Lung (tissue), 16 donors: ENCODE results near the gene GPI. TPM values are rescaled to one million over a fixed set of nuclear protein-coding genes. Genes with fewer than 3 reads are reported as not detected.

Experiments
- ATAC-seq: fragments of 200-7000 bp; cut with Tn5 transposase; one replicate; pipeline ENCODE4 v1.9.1; 2020; ENCODE audit warnings: moderate number of reproducible peaks; ENCODE audit not compliant: insufficient read depth, low FRiP score
- DNase-seq, 3 donors: peaks; one replicate each; pipeline ENCODE4 v3.0.0-alpha.2; 2013 to 2017
- H3K27ac ChIP-seq, 2 donors: one replicate each; pipeline ENCODE4 v1.5.1; 2013; ENCODE audit warnings: mild to moderate bottlenecking in 2 of 2, moderate library complexity in 2 of 2, control low read depth in 1 of 2, inconsistent platforms in 1 of 2, low read depth in 1 of 2, low read length in 1 of 2
- H3K27me3 ChIP-seq, 3 donors: one replicate each; pipeline ENCODE4 v1.5.1; 2013; ENCODE audit warnings: low read length in 2 of 3; ENCODE audit not compliant: control insufficient read depth in 3 of 3, insufficient read depth in 3 of 3
- H3K36me3 ChIP-seq, 4 donors: one replicate each; pipeline ENCODE4 v1.5.1; 2013; ENCODE audit warnings: low read length in 4 of 4, mild to moderate bottlenecking in 1 of 4, moderate library complexity in 1 of 4; ENCODE audit not compliant: control insufficient read depth in 4 of 4, insufficient read depth in 4 of 4
- H3K4me1 ChIP-seq, 5 donors: one replicate each; pipeline ENCODE4 v1.5.1; 2013; ENCODE audit warnings: low read length in 5 of 5, mild to moderate bottlenecking in 2 of 5, moderate library complexity in 1 of 5; ENCODE audit not compliant: control insufficient read depth in 5 of 5, insufficient read depth in 5 of 5
- H3K4me3 ChIP-seq: one replicate; pipeline ENCODE4 v1.5.1; 2013; ENCODE audit warnings: mild to moderate bottlenecking, control low read depth, moderate library complexity
- H3K9ac ChIP-seq, 2 donors: one replicate each; pipeline ENCODE4 v1.5.1; 2013; ENCODE audit warnings: low read length in 2 of 2, control low read depth in 1 of 2; ENCODE audit not compliant: insufficient read depth in 1 of 2
- H3K9me3 ChIP-seq, 4 donors: one replicate each; pipeline ENCODE4 v1.5.1; 2013; ENCODE audit warnings: low read length in 3 of 4, mild to moderate bottlenecking in 1 of 4, moderate library complexity in 1 of 4; ENCODE audit not compliant: control insufficient read depth in 4 of 4, insufficient read depth in 3 of 4
- WGBS, 2 donors: extraction: QIAGEN DNeasy Blood & Tissue Kit; methylation state at CpG; one replicate each; pipeline ENCODE4 v1.1.7; 2013; 5-methylcytosine and 5-hydroxymethylcytosine counted together
- long read RNA-seq, 5 donors: transcript quantifications; one replicate each; lab custom pipeline, GENCODE V29; 2026
- polyA plus RNA-seq, 2 donors: library from polyadenylated mRNA; stranded (reverse); fragments of 200-250 nt; gene quantifications; one replicate each; pipeline ENCODE4 v1.2.1, GENCODE V29; 2013
- total RNA-seq, 2 donors: library from RNA; depleted of rRNA in 1 of 2; stranded (reverse); fragments of >200 nt in 1 of 2; gene quantifications; one replicate each; pipeline ENCODE4 v1.2.1, GENCODE V29; 2014 to 2021
- TF ChIP-seq, protein P1 (sequence below): IDR thresholded peaks from 2 replicates; pipeline ENCODE4 v1.5.1; 2012; ENCODE audit warnings: mild to moderate bottlenecking; ENCODE audit errors: control extremely low read depth, extremely low read depth
- donor health status: control.
- donor health status: control.
- donor health status: Bipolar disorder and iron deficiency.
- donor health status: healthy.
- donor health status: DM: yes; HTN: yes; CAD: no.

GPI gene
- total RNA-seq (100 to 1,000 TPM in 1 of 2 donors, 10 to 100 TPM in 1; 91.3 to 225 TPM), polyA plus RNA-seq (100 to 1,000 TPM in 1 of 2 donors, 10 to 100 TPM in 1; 79.8 to 151 TPM)
- long read RNA-seq, donor 1, full-length matches to known transcripts: 32 of 37 reads
- long read RNA-seq, donor 1, partial matches to known transcripts: 5 of 37 reads
- long read RNA-seq, donor 1, other reads (novel, unspliced or antisense): 0 of 37 reads
- long read RNA-seq, donor 2, full-length matches to known transcripts: 8 of 13 reads
- long read RNA-seq, donor 2, partial matches to known transcripts: 5 of 13 reads
- long read RNA-seq, donor 2, other reads (novel, unspliced or antisense): 0 of 13 reads
- long read RNA-seq, donor 3, full-length matches to known transcripts: 13 of 13 reads
- long read RNA-seq, donor 3, partial matches to known transcripts: 0 of 13 reads
- long read RNA-seq, donor 3, other reads (novel, unspliced or antisense): 0 of 13 reads
- long read RNA-seq, donor 4, full-length matches to known transcripts: 12 of 17 reads
- long read RNA-seq, donor 4, partial matches to known transcripts: 5 of 17 reads
- long read RNA-seq, donor 4, other reads (novel, unspliced or antisense): 0 of 17 reads
- long read RNA-seq, donor 5, full-length matches to known transcripts: 28 of 28 reads
- long read RNA-seq, donor 5, partial matches to known transcripts: 0 of 28 reads
- long read RNA-seq, donor 5, other reads (novel, unspliced or antisense): 0 of 28 reads

DNA sequence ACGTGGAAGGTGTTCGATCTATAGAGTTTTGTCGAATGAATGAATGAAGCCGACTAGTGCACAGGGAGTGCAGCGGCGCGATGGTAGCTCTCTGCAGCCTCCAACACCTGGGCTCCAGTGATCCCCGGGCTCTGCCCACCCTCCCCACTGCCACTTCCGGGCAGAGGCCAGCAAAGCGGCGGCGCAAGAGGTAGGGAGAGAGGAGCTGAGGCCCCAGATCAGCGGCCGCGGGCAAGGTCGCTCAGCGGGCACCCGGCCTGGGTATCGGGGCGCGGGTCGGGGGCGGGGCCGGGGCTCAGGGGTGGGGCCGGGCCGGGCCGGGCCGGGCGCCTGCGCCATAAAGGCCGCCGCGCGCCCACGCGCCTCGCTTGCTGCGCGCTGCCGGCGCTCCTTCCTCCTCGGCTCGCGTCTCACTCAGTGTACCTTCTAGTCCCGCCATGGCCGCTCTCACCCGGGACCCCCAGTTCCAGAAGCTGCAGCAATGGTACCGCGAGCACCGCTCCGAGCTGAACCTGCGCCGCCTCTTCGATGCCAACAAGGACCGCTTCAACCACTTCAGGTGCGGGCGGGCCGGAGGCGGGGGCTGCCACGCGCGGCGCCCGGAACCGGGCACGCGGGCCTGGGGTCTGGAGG lies at the start of gene GPI:
GPI (plus strand) TSS at position 367 of the 633 bp plus-strand sequence; CDS start at position 438, 71 bp downstream.
- peak within 1 kb of the TSS; percentile 83 to 89 for H3K27ac ChIP-seq
- 0% methylated on average over 50 to 67 of the region's 67 CpGs for WGBS, 2 donors
- TF ChIP-seq, protein P1, sequence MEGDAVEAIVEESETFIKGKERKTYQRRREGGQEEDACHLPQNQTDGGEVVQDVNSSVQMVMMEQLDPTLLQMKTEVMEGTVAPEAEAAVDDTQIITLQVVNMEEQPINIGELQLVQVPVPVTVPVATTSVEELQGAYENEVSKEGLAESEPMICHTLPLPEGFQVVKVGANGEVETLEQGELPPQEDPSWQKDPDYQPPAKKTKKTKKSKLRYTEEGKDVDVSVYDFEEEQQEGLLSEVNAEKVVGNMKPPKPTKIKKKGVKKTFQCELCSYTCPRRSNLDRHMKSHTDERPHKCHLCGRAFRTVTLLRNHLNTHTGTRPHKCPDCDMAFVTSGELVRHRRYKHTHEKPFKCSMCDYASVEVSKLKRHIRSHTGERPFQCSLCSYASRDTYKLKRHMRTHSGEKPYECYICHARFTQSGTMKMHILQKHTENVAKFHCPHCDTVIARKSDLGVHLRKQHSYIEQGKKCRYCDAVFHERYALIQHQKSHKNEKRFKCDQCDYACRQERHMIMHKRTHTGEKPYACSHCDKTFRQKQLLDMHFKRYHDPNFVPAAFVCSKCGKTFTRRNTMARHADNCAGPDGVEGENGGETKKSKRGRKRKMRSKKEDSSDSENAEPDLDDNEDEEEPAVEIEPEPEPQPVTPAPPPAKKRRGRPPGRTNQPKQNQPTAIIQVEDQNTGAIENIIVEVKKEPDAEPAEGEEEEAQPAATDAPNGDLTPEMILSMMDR: no peak
- ATAC-seq (peak; percentile 90), DNase-seq (peak; percentile 37 to 59 (median 59))
- H3K9me3 ChIP-seq: no peaks in the 10 kb centered on the region
- peak within 1 kb of the TSS; percentile 17 to 73 for H3K9ac ChIP-seq
- peaks cover under 1 to 22% (median 15%) of the 10 kb centered on the region in 4 donors for H3K36me3 ChIP-seq
- peaks cover 0 to 20% (median 9%) of the 10 kb centered on the region in 5 donors for H3K4me1 ChIP-seq
- peak within 1 kb of the TSS; percentile 89 for H3K4me3 ChIP-seq
- H3K27me3 ChIP-seq: no peaks in the 10 kb centered on the region

GRCh38 chr19:34316247-34316646 lies 48.7 kb upstream of the GPI start:
- no peak overlapping the region for H3K4me3 ChIP-seq
- TF ChIP-seq, protein P1: no peak
- no peak for ATAC-seq
- H3K9me3 ChIP-seq: no peaks in the 10 kb centered on the region
- peaks cover 0 to 8% (median 2%) of the 10 kb centered on the region in 4 donors for H3K36me3 ChIP-seq
- H3K27me3 ChIP-seq: no peaks in the 10 kb centered on the region
- no peak overlapping the region for H3K27ac ChIP-seq
- H3K4me1 ChIP-seq: peaks cover 0 to 25% (median 13%) of the 10 kb centered on the region in 5 donors
- no peak for DNase-seq
- 94% methylated on average over 2 of the region's 2 CpGs for WGBS, 2 donors
- no peak overlapping the region for H3K9ac ChIP-seq

DNA sequence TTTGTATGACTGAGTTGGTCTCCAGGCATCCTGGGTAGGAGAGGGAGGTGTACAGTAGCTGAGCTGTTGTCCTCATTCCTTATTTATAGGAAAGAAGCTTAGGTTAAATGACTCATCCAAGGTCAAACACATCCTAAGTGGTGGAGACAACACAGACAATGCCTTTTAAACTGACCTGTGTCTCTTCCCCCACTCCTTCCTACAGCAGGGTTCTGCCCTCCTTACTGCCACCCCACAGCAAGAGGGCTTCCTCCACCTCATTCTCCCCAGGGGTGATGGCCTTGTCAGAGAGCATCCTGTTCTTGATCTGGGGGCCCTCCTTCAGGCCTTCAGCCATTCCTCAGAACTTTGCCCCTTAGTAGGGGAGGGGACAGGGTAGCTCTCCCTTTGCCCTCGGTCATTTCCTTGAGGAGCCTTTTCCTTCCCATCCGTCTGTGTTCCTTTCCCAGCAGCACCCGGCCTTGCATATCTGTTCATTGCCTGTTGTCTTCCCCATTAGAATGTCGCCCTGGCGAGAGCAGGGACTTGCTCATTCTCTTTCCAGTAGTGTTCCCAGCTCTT lies 48.2 kb upstream of the GPI start:
- Histone ChIP-seq H3K36me3 (peaks cover 0 to 8% (median 3%) of the 10 kb centered on the region in 4 donors), H3K4me1 (peaks cover 0 to 25% (median 13%) of the 10 kb centered on the region in 5 donors), H3K4me3 (no peak overlapping the region), H3K27ac (peak overlapping the region; percentile 43 to 55), H3K9me3 (no peaks in the 10 kb centered on the region), H3K9ac (no peak overlapping the region), H3K27me3 (no peaks in the 10 kb centered on the region)
- TF ChIP-seq, protein P1: no peak
- 68 to 93% methylated on average over 5 of the region's 5 CpGs for WGBS, 2 donors
- DNase-seq (no peak), ATAC-seq (no peak)
